ENCODE results near the gene FOXP1. TPM values are rescaled to one million over a fixed set of nuclear protein-coding genes. Genes with fewer than 3 reads are reported as not detected.

FOXP1 gene
- total RNA-seq, 2 experiments from 2014 or later: 120 to 122 TPM

DNA sequence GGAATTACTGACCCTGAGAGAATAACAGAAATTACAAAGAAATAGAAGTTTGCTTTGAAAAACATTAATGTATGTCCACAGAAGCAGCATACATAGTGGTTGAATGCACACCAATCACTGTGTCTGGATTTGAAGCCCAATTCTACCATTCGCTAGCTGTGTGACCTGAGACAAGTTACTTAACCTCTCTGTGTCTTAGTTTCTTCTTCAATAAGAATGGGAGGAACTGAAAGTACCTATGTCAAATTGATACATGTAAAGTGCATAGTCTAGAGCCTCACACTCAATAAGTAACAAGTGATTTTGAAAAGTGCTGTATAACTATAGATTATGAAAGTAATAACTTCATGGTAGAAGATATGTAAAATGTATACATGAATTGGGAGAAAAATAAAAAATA, 457.8 kb downstream of the FOXP1 start:
- Mint-ChIP-seq H3K4me3 (no peak overlapping the region), H3K4me1 (ENCODE audit: low read depth) (peaks cover 65% of the 10 kb centered on the region), H3K27ac (peak overlapping the region; percentile 14), H3K36me3 (ENCODE audit: low read depth) (peaks cover 35% of the 10 kb centered on the region), H3K27me3 (ENCODE audit: low read depth) (no peaks in the 10 kb centered on the region), H3K9me3 (ENCODE audit: insufficient read depth) (no peaks in the 10 kb centered on the region)
- ATAC-seq: no peak
- DNase-seq: no peak
- ChIA-PET CTCF (no interaction called here), POLR2A (no interaction called here)

DNA sequence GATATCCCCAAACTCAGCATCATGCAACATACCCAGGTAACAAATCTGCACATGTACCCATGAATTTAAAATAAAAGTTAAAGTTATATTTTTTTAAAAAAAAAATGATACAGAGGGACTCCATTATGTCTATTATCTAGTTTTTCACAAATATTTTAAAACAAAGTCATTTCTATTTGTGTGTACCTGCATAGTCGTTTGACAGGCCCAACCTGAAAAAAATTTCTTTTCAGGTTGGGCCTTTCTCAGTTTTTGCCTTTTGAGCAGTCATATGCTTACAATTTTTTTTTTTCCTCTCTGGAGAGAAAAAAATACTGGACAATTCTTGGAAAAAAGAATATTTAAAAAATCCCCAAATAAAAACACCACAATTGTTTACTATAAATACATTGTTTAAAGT, 459.5 kb downstream of the FOXP1 start:
- no peak overlapping the region for H3K27ac Mint-ChIP-seq
- no peak for ATAC-seq

DNA sequence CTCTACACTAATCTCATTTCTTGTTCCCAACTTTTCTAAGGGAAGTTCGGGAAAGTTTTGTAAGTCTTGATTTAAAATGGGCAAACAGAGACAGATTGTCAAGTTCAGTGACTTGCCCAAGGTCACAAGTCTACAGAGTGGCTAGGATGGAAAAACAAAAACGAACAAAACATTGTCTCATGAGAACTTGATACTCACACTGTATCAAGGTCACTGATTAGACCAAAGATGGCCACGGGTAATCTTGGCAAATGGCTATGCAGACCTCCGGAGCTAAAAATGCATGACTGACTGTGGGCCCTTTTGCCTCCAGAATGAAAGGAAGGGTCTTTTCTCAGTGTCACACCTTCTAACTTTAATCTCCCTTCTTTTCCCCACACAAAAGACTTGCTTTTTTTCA, 460.9 kb downstream of the FOXP1 start:
- ChIA-PET CTCF (interaction anchor here (2.1 kb wide), 1 partner anchor 31 kb away, joined by 8 read pairs; no protein-coding TSS in a partner anchor), POLR2A (no interaction called here)
- Mint-ChIP-seq H3K9me3 (ENCODE audit: insufficient read depth) (no peaks in the 10 kb centered on the region), H3K4me3 (no peak overlapping the region), H3K4me1 (ENCODE audit: low read depth) (peaks cover 75% of the 10 kb centered on the region), H3K36me3 (ENCODE audit: low read depth) (peaks cover 49% of the 10 kb centered on the region), H3K27ac (peak overlapping the region; percentile 10), H3K27me3 (ENCODE audit: low read depth) (no peaks in the 10 kb centered on the region)
- DNase-seq (no peak), ATAC-seq (no peak)

More for the DNA sequence above, 459.5 kb downstream of the FOXP1 start:
- H3K36me3 Mint-ChIP-seq (ENCODE audit: low read depth): peaks cover 43% of the 10 kb centered on the region
- H3K27me3 Mint-ChIP-seq (ENCODE audit: low read depth): no peaks in the 10 kb centered on the region
- no peak for DNase-seq
- ChIA-PET POLR2A (no interaction called here), CTCF (no interaction called here)
- H3K4me1 Mint-ChIP-seq (ENCODE audit: low read depth): peaks cover 78% of the 10 kb centered on the region
- no peak overlapping the region for H3K4me3 Mint-ChIP-seq
- no peaks in the 10 kb centered on the region for H3K9me3 Mint-ChIP-seq (ENCODE audit: insufficient read depth)

DNA sequence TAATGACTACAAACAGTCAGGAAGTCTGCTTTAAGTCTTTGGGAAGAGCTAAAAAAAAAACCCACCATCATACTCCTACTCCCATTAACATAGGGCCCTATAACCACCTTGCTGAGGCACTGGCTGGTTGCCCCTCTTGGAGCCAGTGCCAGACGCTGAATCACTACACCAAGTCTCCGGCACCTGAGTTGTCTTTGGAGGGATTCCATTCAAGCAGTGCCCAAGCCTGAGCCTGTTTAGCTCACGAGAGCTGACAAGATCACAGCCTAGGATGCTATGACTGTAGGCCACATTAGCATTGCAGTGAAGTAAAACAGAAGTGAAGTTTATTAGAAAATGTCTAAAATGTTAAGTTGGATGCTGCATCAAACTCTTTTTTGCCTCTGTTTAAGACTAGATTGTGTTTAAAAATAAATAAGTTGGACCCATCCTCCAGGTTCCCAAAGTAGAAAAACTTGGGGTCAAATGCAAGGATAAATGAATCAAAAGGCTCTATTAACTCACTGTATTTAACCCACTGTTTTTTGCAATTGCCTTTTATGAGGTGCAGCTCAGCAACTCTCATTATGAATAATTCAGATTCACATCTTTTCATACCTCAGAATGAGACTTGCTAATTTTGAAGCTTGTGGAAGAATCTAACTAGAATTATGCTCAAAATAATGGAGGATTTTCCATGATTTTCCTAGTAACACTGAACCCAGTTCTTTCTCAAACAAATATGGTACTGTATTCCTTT, 461.9 kb downstream of the FOXP1 start:
- ChIA-PET CTCF (interaction anchor here (1.2 to 2.1 kb wide), 2 partner anchors 30 to 182 kb away, joined by 4 to 8 read pairs; no protein-coding TSS in a partner anchor), POLR2A (interaction anchor here (0.6 to 1.2 kb wide), 2 partner anchors 9 to 211 kb away, joined by 3 read pairs; no protein-coding TSS in a partner anchor)
- Mint-ChIP-seq H3K27ac (no peak overlapping the region), H3K4me3 (no peak overlapping the region), H3K36me3 (ENCODE audit: low read depth) (peaks cover 51% of the 10 kb centered on the region), H3K9me3 (ENCODE audit: insufficient read depth) (no peaks in the 10 kb centered on the region), H3K4me1 (ENCODE audit: low read depth) (peaks cover 72% of the 10 kb centered on the region), H3K27me3 (ENCODE audit: low read depth) (no peaks in the 10 kb centered on the region)
- no peak for ATAC-seq
- no peak for DNase-seq

DNA sequence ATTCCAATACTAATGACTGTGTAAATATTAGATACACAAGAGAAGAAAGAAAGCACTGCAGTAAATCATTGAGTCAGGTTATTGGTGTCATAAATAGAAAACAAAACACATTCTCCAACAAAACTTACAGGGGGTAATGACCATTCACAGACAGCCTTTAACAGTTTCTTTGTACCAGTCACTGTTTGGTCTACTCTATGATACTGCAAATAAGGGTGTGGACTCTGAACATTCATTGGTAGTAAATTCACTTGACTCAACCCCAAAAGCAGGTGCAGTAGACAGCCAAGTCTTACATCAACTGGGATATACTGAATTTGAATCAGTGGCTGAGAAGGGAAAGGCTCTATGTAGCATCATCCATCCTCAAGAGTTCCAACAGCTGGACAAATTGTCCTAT, 463.5 kb downstream of the FOXP1 start:
- CTCF ChIA-PET: interaction anchor here (0.5 to 1.2 kb wide), 2 partner anchors 172 to 184 kb away, joined by 3 to 4 read pairs; no protein-coding TSS in a partner anchor
- Mint-ChIP-seq H3K36me3 (ENCODE audit: low read depth) (peaks cover 46% of the 10 kb centered on the region), H3K4me3 (no peak overlapping the region), H3K4me1 (ENCODE audit: low read depth) (peaks cover 67% of the 10 kb centered on the region), H3K27ac (no peak overlapping the region), H3K27me3 (ENCODE audit: low read depth) (no peaks in the 10 kb centered on the region), H3K9me3 (ENCODE audit: insufficient read depth) (no peaks in the 10 kb centered on the region)
- POLR2A ChIA-PET: no interaction called here
- no peak for DNase-seq
- ATAC-seq: no peak

DNA sequence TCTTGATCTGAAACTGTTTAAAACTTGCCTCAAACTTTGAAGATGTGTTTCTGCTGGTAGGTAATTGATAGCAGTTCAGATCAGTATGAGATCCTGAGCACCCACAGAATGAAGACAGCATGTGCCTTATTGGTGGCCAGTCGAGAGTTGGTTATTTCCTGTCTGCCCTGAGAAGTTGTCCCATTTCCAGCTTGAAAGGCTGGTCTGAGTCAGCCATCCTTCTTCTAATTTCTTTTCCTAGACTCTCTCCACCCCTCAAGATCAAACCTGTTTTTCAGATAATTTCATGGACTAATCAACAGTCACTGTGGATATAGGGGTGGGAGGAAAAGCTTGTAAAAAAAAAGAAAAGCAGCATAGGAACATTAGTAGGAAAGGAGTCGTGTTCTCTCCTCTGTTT, 464.4 kb downstream of the FOXP1 start:
- Mint-ChIP-seq H3K27me3 (ENCODE audit: low read depth) (no peaks in the 10 kb centered on the region), H3K27ac (peak overlapping the region; percentile 47), H3K4me3 (no peak overlapping the region), H3K4me1 (ENCODE audit: low read depth) (peaks cover 61% of the 10 kb centered on the region), H3K9me3 (ENCODE audit: insufficient read depth) (no peaks in the 10 kb centered on the region), H3K36me3 (ENCODE audit: low read depth) (peaks cover 49% of the 10 kb centered on the region)
- ATAC-seq: no peak
- DNase-seq: no peak
- ChIA-PET CTCF (interaction anchor here (1.0 to 2.0 kb wide), 4 partner anchors 11 to 109 kb away, joined by 3 to 5 read pairs (median 4); no protein-coding TSS in a partner anchor), POLR2A (interaction anchor here (1.5 kb wide), 1 partner anchor 13 kb away, joined by 6 read pairs; no protein-coding TSS in a partner anchor)

DNA sequence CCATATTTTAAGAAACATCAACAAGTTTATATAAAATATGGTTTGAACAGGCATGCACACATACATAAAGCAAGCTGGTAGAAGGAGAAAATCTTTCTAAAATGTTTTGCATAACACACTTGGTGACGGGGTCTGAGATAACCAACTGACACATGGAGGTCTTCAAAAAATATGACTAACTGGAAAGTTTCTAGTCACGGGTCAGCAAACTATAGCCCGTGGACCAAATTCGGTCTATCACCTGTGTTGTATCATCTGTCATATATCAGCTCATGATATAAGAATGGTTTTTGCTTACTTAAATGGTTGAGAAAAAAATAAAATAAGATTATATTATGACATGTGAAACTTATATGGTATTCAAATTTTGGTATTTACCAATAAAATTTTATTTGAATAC, 465.1 kb downstream of the FOXP1 start:
- Mint-ChIP-seq H3K9me3 (ENCODE audit: insufficient read depth) (no peaks in the 10 kb centered on the region), H3K27ac (no peak overlapping the region), H3K36me3 (ENCODE audit: low read depth) (peaks cover 48% of the 10 kb centered on the region), H3K4me3 (no peak overlapping the region), H3K27me3 (ENCODE audit: low read depth) (no peaks in the 10 kb centered on the region), H3K4me1 (ENCODE audit: low read depth) (peaks cover 58% of the 10 kb centered on the region)
- POLR2A ChIA-PET: interaction anchor here (1.5 kb wide), 1 partner anchor 13 kb away, joined by 6 read pairs; no protein-coding TSS in a partner anchor
- ATAC-seq: no peak
- CTCF ChIA-PET: interaction anchor here (0.6 to 2.0 kb wide), 6 partner anchors 9 to 108 kb away, joined by 3 to 5 read pairs (median 3); no protein-coding TSS in a partner anchor
- DNase-seq: no peak

DNA sequence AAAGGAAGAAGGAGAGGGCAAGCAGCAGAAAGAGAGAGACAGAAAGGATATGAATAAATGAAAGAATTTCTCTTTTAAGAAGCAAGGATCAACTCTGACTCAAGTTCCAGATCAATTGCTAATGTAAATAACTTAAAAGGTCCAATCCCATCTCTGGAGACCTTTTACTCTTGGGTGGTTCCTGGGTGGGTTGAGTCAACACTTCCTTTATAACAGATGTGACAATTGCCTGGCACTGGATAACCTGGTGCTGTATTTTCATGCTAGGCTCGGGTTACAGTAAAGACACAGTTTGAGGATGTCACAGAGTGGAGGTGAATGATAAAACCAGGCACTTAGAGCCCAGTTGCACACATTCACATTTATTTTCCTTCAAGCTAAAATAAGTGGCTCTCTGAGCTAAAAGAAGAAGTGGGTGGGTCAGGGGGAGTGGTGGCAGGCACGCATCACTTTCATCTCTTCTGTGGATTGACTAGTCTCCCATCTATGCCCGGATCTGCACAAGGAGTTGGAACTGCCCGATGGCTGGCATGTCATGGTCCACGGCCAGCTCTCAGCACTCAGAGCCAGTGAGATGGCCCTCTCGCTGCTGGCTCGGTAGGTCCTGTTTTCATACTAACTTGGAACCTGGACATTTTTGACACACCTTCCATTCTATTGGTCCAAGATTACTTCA, 465.8 kb downstream of the FOXP1 start:
- CTCF ChIA-PET: interaction anchor here (0.6 to 2.0 kb wide), 3 partner anchors 8 to 56 kb away, joined by 3 to 5 read pairs (median 3); no protein-coding TSS in a partner anchor
- Mint-ChIP-seq H3K9me3 (ENCODE audit: insufficient read depth) (no peaks in the 10 kb centered on the region), H3K36me3 (ENCODE audit: low read depth) (peaks cover 48% of the 10 kb centered on the region), H3K27me3 (ENCODE audit: low read depth) (no peaks in the 10 kb centered on the region), H3K27ac (no peak overlapping the region), H3K4me3 (no peak overlapping the region), H3K4me1 (ENCODE audit: low read depth) (peaks cover 55% of the 10 kb centered on the region)
- POLR2A ChIA-PET: interaction anchor here (0.8 kb wide), 1 partner anchor 13 kb away, joined by 4 read pairs; no protein-coding TSS in a partner anchor
- ATAC-seq: no peak
- no peak for DNase-seq

DNA sequence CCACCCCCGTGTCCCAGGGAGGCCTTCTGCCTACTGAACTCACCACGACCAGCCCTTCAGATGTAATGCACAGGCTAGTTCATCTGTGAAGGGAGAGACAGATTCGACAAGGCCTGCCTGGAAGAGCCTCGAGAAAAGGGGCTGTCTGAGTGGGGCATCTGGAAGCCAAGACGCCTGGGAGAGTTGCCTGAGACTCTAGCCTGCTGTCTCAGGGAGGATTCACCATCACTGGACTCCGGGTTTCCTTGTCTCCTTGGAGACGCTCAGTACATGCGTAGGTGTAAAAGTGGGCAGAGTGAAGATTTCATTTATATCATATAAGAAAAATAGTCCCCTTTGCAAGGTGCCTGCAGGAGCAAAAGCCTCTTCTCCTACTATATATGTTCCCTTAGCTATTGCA, 468.9 kb downstream of the FOXP1 start:
- Mint-ChIP-seq H3K9me3 (ENCODE audit: insufficient read depth) (no peaks in the 10 kb centered on the region), H3K4me3 (no peak overlapping the region), H3K4me1 (ENCODE audit: low read depth) (peaks cover 46% of the 10 kb centered on the region), H3K27me3 (ENCODE audit: low read depth) (no peaks in the 10 kb centered on the region), H3K36me3 (ENCODE audit: low read depth) (peaks cover 63% of the 10 kb centered on the region), H3K27ac (no peak overlapping the region)
- CTCF ChIA-PET: interaction anchor here (1.0 kb wide), 1 partner anchor 108 kb away, joined by 3 read pairs; no protein-coding TSS in a partner anchor
- DNase-seq (no peak), ATAC-seq (no peak)
- POLR2A ChIA-PET: no interaction called here

DNA sequence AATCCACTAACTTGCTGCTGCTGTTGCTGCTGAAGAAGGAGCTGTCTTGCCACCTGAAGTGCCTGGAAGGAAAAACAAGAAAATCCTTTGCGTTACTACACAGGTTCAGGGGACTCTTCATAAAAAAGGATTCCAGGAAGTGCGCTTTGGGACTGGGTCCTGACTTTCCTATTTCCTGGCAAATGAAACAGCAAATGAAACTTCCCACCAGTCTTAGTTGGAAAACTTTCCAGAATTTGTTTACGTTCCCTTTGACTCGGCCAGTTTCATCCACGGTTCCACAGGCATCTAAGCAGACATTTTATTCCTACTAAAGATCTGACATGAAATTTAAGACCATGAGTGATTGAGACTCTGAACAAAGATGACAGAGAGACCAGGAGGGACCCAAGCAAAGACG, 471.0 kb downstream of the FOXP1 start:
- H3K9me3 Mint-ChIP-seq (ENCODE audit: insufficient read depth): no peaks in the 10 kb centered on the region
- ChIA-PET CTCF (no interaction called here), POLR2A (no interaction called here)
- ATAC-seq (no peak), DNase-seq (no peak)
- no peak overlapping the region for H3K27ac Mint-ChIP-seq
- H3K4me3 Mint-ChIP-seq: no peak overlapping the region
- no peaks in the 10 kb centered on the region for H3K27me3 Mint-ChIP-seq (ENCODE audit: low read depth)
- H3K36me3 Mint-ChIP-seq (ENCODE audit: low read depth): peaks cover 66% of the 10 kb centered on the region
- H3K4me1 Mint-ChIP-seq (ENCODE audit: low read depth): peaks cover 50% of the 10 kb centered on the region

DNA sequence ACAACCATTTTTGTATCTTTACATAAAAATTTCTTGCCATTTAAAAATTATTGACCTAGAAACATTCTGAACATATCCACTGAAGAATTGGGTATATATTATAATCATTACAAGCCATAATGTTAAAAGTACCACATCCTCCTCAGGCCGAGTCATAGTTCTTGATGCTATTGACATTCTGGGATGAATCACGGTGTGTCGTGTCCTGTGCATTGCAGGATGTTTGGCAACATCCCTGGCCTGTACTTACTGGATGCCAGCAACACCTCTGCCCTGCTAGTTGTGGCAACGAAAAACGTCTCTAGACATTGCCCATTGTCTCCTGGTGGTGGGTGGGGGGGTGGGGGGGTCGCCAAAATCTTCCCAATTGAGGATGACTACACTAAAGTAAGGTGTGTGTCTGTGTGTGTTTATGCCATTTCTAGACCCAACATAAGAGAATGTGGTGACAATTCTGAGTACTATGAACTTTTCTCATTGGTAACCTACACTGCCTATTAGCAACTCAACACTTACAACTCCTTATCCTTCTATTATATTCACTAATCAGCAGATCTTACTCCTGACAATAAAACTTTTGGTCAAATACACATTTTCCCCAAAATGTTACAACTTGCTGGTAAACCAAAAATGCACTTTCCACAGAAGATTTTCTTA, 471.6 kb downstream of the FOXP1 start:
- Mint-ChIP-seq H3K36me3 (ENCODE audit: low read depth) (peaks cover 65% of the 10 kb centered on the region), H3K4me3 (no peak overlapping the region), H3K9me3 (ENCODE audit: insufficient read depth) (no peaks in the 10 kb centered on the region), H3K27me3 (ENCODE audit: low read depth) (no peaks in the 10 kb centered on the region), H3K27ac (no peak overlapping the region), H3K4me1 (ENCODE audit: low read depth) (peaks cover 49% of the 10 kb centered on the region)
- ATAC-seq: no peak
- no peak for DNase-seq
- POLR2A ChIA-PET: no interaction called here
- CTCF ChIA-PET: no interaction called here
